Hair follicle dermal papilla cell (primary cell): Measurements from ENCODE around the gene BTBD1. TPM values are rescaled to one million over a fixed set of nuclear protein-coding genes. Genes with fewer than 3 reads are reported as not detected.

ENCODE experiments used
- small RNA-seq: library from RNA; depleted of rRNA; stranded (forward); fragments of <200 nt; gene quantifications from one replicate; pipeline ENCODE3, GENCODE V24; 2012
- total RNA-seq: library from RNA; depleted of rRNA; stranded (reverse); fragments of >200 nt; gene quantifications from 2 replicates; pipeline ENCODE4 v1.2.3, GENCODE V29; 2012

Gene BTBD1
- total RNA-seq = 75.0 and 89.6 TPM in 2 replicates

DNA sequence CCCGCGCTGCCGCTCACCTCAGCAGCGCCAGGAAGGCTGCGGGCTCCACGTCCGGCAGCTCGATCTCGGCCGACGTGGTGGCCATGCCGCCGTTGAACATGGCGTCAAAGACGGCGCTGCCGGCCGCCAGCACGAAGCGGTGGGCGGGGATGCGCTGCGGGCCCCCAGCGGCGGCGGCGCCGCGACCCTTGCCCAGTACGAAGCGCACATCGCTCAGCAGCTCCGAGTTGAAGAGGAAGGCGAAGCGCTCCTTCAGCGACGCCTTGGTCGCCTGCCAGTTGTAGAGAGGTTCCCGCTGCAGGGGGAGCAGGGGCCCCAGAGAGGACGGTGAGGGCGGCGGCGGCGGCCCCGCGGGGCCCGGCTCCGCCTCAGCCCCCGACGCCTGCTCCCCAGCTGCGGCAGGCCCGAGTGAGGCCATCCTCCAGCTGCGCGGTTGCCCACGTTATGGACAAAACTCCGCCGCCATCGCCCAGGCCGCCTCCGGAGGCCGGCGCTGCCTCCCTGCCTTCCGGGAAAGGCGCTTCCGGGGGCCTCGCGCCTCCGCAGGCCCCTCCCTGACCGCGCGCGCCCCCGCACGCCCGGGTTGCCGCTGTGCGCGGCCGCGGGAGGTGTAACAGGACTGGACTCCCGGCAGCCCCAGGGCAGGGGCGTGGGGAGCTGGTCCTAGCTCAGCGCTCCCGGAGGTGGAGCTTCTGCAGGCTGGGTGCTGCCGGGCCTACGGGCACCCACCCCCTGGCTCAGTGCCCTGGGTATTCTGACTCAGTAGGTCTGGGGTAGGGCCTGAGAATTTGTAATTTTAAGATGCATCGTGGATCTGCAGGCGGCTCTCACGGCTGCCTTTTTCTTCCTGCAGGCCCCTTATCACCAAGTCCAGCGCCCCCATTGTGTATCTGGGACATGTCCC, at the start of gene BTBD1:
TSS of gene BTBD1 (minus strand) at position 519 of the 904 bp plus-strand sequence. CDS start at position 418, 101 bp downstream.

DNA sequence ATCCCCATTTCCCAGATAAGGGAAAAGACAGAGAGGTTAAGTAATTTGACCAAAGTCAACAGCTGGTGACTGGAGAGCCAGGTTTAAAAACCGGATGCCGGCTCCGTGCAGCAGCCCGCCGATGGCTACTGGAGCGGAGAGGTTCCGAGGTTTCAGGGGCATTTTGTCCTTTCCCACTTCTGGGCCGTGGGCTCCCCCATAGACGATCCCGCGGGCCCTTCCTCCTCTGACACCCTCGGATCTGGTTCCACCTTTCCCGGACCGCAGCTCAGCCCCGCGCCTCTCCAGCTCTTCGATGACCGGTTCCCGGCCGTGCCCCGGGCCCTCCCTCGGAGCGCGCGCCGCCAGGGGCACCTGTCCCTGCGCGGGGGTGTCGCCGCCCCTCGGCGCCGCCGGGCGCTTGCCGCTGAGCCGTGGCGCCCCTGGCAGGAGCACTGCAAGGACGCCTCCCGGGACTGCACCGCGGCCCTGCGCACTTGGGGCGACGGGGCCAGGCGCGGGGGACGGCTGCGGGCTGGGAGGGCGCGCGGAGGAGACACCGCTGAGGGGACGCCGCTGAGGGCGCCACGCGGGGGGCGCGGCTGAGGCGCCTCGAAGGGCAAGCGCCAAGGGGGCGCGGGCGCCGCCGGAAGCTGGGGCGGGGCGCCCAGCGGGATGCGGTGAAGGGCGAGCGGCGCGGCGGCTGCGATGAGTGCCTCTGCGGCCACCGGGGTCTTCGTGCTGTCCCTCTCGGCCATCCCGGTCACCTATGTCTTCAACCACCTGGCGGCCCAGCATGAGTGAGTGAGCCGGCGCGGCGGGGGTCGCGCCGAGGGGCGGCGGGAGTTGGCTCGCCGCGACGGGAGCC, 40.2 kb upstream of the BTBD1 start, which contains the start of gene TM6SF1:
TSS of gene TM6SF1 (plus strand) at position 652 of the 847 bp plus-strand sequence. CDS start at position 688, 36 bp downstream.

DNA sequence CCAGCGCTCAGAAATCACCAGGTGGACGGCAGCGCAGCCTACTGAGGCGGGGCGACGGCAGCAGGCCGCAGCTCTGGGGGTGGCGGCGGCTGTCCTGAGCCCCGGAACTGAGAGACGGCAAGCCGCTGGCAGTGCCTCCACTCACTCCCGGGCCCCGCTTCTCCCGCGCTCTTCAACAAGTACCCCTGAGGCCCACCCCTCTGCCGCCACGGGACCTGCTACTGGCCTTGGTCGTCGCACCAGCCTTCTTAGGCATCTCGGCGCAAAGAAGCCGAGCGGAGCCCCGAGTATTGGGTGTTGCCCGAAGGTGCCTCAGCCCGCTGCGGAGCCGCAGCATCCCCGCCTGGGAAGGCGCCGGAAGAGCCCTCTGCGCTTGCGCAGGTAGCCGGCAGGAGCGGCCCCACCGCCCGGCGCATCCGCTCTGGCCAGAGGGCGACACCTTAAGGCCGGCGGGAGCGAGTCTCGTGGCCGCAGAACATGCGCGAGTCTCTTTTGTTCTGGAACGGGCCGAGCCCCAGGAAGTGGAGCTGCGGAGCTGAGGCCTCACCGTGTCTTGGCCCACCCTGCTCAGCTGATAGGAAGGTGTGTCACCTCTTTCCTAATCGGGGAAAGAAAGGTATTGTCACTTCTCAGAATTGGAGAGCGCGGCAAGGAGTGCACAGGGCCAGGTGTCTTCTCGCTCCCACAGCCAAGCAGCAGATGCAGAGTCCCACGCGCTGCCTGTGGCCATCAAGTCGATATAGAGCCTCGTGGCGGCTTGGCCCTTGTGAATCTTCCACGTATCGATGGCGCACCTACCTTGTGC, 55.6 kb downstream of the BTBD1 start, which contains the start of gene C15orf40:
TSS of gene C15orf40 (minus strand) at position 369 of the 805 bp plus-strand sequence. CDS start at position 337, 32 bp downstream.

DNA sequence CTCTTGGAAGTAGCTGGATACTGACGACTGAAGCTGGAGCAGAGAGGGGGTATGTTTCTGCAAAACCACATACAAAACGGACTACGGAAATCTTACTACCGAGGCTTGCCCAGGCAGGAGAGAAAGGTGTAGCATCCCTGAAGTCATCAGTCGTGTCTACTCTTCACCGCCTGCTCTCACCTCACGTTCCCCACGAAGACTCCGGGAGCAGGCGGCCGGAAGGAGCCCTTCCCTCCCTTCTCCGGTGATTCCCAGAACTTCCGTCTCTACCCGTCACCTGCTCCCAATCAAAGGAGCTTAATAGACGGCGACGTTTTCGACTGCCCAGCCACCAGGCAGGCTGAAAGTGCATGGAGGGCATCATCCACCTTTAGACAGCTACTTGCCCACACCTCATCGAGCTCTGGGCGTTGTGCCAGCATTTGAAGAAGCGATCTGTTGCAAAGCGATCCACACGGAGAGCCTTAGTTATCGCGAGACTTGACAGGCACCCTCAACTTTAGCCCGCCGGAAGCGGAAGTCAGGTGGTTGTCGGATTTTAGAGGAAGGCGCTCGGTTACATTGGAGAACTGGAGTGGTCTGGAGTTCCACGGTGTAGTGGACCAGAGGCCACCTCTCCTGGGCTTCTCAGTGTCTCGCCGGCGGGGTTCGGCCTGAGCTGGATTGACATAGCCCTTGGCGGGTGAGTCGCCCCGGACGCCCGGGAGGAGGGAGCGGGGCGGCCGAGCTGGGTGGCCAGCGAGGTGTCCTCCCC, 81.2 kb downstream of the BTBD1 start, which contains the start of gene RAMAC:
TSS of gene RAMAC (plus strand) at position 523 of the 754 bp plus-strand sequence. CDS start 2,809 bp downstream, outside the sequence.

Small RNA genes within 50 kb of the gene (small RNA-seq; reads per million reads assigned to genes)
- not detected for gene MIR4515

Other genes with a start within 250 kb of the BTBD1 start
- 16.4 and 28.1 TPM in 2 replicates for gene HOMER2, start 114.5 kb downstream of the BTBD1 start, total RNA-seq
- gene RAMAC, start 81.0 kb downstream of the BTBD1 start, total RNA-seq = 16.9 and 21.3 TPM in 2 replicates
- gene C15orf40, start 55.6 kb downstream of the BTBD1 start, total RNA-seq = 13.3 and 15.7 TPM in 2 replicates
- 0.16 TPM in 1 of 2 replicates, not detected in the other for gene TM6SF1, start 40.4 kb upstream of the BTBD1 start, total RNA-seq
- 29.8 and 38.6 TPM in 2 replicates for gene HDGFL3, start 140.6 kb upstream of the BTBD1 start, total RNA-seq
- 20.3 and 37.4 TPM in 2 replicates for gene BNC1, start 217.4 kb upstream of the BTBD1 start, total RNA-seq